ENCODE measurements around the gene KIF27. TPM values are rescaled to one million over a fixed set of nuclear protein-coding genes. Genes with fewer than 3 reads are reported as not detected.

KIF27 gene
- total RNA-seq, 1 donor from 2014 or later: 5.0 TPM

DNA sequence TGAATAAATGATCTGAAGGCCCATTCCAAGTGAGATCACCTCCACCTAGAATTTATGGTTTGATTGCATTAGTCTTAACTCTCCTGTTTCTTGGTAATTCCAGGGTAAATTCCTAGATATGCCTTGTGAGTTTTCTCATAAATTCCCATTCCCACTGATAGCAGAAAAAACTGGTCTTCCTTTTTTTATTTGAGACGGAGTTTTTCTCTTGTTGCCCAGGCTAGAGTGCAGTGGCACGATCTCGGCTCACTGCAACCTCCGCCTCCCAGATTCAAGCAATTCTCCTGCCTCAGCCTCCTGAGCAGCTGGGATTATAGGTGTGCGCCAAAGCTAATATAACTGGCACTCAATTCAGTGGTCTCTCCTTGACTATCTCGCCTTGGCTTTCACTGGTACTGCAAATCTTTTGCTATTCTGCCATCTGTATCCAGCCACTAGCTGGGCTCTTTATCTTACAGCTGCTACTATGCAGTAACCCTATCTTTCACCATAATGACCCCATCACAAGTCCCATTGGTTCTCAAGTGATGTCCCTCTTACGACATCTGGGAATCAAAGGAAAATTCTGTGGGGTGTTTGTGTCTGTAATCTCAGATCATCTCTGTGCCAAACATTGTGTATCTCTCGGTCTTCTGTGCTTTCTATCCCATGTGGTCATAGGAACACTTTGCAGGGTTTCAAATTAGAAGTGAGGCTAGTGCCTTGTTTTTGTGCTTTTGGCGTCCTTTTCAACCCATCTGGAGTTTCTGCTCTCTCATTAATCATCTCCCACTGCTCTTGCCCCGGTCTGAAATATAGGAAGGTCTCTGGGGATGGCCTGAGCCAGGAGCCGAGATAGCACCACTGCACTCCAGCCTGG is 44.3 kb upstream of the KIF27 start:
- H3K4me3 ChIP-seq (ENCODE audit: low read depth, low read length): no peak overlapping the region
- TF ChIP-seq, protein P1, sequence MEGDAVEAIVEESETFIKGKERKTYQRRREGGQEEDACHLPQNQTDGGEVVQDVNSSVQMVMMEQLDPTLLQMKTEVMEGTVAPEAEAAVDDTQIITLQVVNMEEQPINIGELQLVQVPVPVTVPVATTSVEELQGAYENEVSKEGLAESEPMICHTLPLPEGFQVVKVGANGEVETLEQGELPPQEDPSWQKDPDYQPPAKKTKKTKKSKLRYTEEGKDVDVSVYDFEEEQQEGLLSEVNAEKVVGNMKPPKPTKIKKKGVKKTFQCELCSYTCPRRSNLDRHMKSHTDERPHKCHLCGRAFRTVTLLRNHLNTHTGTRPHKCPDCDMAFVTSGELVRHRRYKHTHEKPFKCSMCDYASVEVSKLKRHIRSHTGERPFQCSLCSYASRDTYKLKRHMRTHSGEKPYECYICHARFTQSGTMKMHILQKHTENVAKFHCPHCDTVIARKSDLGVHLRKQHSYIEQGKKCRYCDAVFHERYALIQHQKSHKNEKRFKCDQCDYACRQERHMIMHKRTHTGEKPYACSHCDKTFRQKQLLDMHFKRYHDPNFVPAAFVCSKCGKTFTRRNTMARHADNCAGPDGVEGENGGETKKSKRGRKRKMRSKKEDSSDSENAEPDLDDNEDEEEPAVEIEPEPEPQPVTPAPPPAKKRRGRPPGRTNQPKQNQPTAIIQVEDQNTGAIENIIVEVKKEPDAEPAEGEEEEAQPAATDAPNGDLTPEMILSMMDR (IDR thresholded peaks at IDR 0.05; ENCODE audit: insufficient read depth, low read length, severe bottlenecking): no peak
- DNase-seq (ENCODE audit: low read depth): no peak
- no peak for FAIRE-seq
- H3K36me3 ChIP-seq (ENCODE audit: control insufficient read depth, insufficient read depth, low read length): peaks cover 8% of the 10 kb centered on the region
- H3K27me3 ChIP-seq (ENCODE audit: control insufficient read depth, insufficient read depth, low read length): no peaks in the 10 kb centered on the region

DNA sequence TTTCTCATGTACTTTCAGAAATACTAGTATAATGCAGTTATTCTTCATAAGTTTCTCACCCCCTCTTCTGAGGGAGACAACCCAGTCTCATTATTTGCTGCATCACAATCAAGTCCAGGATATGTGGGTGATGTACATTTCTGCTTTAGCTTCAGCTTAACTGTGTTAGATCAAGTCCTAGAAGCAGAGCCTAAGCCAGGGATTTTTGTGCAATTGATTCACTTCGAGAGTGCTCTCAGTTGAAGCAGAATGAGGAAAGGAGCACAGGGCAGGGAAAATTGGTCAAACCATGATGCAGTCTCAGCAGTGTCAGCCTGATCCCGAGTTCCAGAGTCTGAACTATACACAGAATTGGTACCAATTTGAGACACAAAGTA is 43.7 kb upstream of the KIF27 start:
- DNase-seq (ENCODE audit: low read depth): no peak
- TF ChIP-seq, protein P1 (IDR thresholded peaks at IDR 0.05; ENCODE audit: insufficient read depth, low read length, severe bottlenecking): no peak
- Histone ChIP-seq H3K36me3 (ENCODE audit: control insufficient read depth, insufficient read depth, low read length) (peaks cover 6% of the 10 kb centered on the region), H3K27me3 (ENCODE audit: control insufficient read depth, insufficient read depth, low read length) (no peaks in the 10 kb centered on the region), H3K4me3 (ENCODE audit: low read depth, low read length) (no peak overlapping the region)
- no peak for FAIRE-seq

DNA sequence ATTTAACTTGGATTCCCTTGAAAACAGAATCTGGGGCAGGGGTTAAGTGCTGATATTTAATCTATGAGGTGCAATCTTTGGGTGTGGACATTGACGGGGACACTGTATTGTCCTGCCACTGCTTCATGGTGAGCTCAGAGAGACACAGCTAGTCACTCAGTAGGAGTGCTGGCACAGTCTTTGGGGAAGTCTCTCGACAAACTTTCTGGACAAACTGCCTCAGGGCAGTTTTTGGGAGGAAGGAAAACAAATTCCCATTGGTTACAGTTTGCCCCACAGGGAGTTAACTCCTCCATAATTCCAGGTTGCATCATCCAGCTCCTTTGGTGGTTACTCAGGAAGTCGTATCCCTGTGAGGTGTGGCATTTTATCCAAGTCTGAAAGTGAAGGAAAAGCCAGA is 40.9 kb upstream of the KIF27 start:
- Histone ChIP-seq H3K27me3 (ENCODE audit: control insufficient read depth, insufficient read depth, low read length) (no peaks in the 10 kb centered on the region), H3K36me3 (ENCODE audit: control insufficient read depth, insufficient read depth, low read length) (no peaks in the 10 kb centered on the region), H3K4me3 (ENCODE audit: low read depth, low read length) (no peak overlapping the region)
- no peak for FAIRE-seq
- TF ChIP-seq, protein P1 (IDR thresholded peaks at IDR 0.05; ENCODE audit: insufficient read depth, low read length, severe bottlenecking): no peak
- peak; percentile 72 for DNase-seq (ENCODE audit: low read depth)

DNA sequence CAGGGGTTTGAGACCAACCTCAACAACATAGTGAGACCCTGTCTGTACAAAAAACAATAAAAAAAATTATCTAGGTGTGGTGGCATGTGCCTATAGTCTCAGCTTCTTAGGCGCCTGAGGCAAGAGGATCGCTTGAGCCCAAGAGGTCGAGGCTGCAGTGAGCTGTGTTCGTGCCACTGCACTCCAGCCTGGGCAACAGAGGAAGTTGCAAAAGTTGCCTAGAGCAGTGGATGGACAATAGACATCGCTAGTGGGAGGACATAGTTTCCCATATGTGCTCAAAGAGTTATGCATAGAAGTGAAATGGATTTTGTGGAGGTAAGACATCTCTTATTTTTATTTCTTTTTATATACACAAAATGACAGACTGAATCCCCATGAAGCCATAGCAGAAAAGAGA is 39.8 kb upstream of the KIF27 start:
- Histone ChIP-seq H3K36me3 (ENCODE audit: control insufficient read depth, insufficient read depth, low read length) (no peaks in the 10 kb centered on the region), H3K27me3 (ENCODE audit: control insufficient read depth, insufficient read depth, low read length) (no peaks in the 10 kb centered on the region), H3K4me3 (ENCODE audit: low read depth, low read length) (no peak overlapping the region)
- no peak for FAIRE-seq
- DNase-seq (ENCODE audit: low read depth): no peak
- TF ChIP-seq, protein P1 (IDR thresholded peaks at IDR 0.05; ENCODE audit: insufficient read depth, low read length, severe bottlenecking): no peak

DNA sequence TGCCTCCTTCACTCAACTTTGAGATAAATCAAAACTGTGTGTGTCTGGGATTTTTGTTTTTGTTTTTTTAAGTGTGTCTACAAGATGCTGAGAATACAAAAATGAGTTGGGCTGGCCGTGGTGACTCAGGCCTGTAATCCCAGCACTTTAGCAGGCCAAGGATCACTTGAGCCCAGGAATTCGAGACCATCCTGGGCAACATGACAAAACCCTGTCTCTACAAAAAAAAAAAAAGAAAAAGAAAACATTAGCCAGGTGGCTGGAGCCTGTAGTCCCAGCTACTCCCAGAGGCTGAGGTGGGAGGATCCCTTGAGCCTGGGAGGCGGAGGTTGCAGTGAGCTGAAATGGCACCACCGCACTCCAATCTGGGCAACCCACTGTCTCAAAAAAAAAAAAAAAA is 37.8 kb upstream of the KIF27 start:
- H3K27me3 ChIP-seq (ENCODE audit: control insufficient read depth, insufficient read depth, low read length): no peaks in the 10 kb centered on the region

More for the DNA sequence above, 37.8 kb upstream of the KIF27 start:
- DNase-seq (ENCODE audit: low read depth) (no peak), FAIRE-seq (no peak)
- Histone ChIP-seq H3K4me3 (ENCODE audit: low read depth, low read length) (no peak overlapping the region), H3K36me3 (ENCODE audit: control insufficient read depth, insufficient read depth, low read length) (no peaks in the 10 kb centered on the region)
- TF ChIP-seq, protein P1 (IDR thresholded peaks at IDR 0.05; ENCODE audit: insufficient read depth, low read length, severe bottlenecking): no peak

All from bronchial epithelial cell (primary cell).